Stimulated activated CD4-positive, alpha-beta T cell treated with anti-CD3 and anti-CD28 coated beads, Interleukin-4, amount 100 ng/mL, for 4 hours (primary cell): ENCODE data around the gene SAPCD2.

Experiments used
- DNase-seq, 2 experiments: peaks; one replicate each; pipeline ENCODE4 v3.0.0-alpha.2; 2020

Gene SAPCD2

DNA sequence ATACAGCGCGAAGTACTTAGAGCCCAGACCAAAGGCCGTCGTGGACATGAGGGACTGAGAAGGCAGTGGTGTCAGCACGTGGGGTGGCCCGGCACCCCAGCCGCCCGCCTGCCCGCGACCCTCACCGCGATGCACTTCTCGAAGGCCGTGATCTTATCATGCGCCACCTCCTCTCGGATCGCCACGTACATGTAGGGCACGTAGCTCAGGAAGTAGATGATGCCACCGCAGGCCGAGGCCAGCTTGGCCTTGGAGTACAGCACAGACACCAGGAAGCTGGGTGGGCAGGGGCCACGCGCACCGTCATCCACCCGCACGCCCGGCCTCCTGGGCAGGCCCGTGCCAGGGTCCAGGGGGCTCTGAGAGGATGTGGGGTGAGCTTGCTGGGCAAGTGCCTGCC is 53.3 kb downstream of the SAPCD2 start:
- DNase-seq, result no peak

DNA sequence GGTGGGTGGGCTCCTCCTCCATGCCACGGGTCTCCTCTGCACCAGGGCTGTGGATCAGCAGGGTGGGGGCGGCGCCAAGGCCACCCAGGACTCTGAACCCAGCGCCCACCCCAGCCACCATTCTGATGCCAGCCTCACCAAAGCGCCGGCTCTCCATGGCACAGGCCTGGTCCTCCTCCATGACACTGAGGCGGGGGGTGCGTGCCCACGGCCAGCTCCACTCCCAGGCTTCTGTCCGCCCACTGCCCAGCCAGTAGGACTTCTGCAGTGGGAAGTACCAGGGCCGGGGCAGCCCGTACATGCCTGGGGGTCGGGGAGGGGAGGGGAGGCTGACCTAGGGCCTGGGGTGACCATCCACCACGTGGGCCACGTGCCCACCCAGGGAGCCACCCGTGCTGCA is 53.9 kb downstream of the SAPCD2 start:
- DNase-seq, result no peak

DNA sequence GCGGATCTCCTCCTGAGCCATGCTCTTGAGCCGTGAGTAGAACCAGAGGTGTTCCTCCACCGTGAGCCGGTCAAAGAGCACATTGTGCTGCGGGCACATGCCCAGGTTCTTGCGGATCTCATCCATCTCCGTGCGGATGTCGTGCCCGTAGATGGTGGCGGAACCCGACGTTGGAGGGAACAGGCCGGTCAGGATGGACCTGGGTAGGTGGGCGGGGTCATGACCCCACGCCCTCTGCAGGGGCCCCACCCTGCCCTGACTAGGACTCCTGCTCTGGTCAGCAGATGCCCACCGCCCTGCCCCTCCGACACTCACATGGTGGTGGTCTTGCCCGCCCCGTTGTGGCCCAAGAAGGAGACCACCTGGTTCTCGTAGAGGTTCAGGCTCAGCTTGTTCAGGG is 54.4 kb downstream of the SAPCD2 start:
- no peak for DNase-seq

DNA sequence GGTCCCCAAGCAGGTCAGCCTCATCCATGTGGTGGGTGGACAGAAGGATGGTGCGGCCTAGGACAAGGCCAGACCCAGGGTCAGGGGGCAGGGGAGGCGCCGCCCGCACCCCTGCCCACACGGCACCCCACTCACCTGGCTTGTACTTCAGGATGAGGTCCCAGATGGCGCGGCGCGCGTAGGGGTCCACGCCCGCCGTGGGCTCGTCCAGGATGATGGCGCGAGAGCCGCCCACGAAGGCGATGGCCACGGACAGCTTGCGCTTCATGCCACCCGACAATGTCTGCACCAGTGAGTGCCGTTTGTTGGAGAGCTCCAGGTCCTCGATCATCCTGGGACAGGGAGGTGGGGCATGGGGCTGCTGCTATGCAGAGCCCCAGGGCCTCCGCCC is 54.8 kb downstream of the SAPCD2 start:
- DNase-seq, result no peak

DNA sequence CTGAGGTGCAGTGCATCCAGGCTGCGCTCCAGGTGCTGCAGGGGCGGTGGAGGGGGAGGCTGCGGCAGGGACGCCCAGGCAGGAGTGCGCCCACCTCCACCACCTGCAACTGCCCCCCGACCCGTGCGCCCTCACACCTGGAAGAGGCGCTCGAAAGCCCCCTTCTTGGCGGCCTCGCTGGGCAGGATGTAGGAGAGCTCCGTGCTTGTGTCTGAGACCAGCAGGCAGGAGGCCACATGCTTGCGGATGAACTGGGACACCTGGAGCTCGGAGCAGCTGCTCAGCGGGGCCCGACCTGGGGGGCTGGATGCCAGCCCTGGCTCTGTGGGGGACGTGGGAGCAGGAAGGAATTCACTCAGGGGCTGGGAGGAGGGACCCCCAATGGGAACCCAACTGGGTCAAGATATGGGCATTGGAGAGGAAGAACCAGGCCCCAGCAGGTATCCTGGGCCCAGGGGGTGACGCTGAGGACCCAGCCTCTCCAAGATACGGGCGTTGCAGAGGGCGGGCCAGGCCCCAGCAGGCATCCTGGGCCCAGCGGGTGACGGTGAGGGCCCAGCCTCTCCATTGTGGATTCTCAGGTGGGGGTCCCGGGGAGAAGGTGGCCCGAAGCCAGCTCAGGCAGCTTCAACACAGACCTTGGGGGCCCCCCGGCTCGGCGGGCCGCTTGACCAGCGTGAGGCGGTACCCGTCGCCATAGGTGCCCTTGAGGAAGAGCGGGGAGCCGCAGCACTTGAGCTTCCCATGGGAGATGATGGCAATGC is 55.4 kb downstream of the SAPCD2 start:
- DNase-seq, result no peak

DNA sequence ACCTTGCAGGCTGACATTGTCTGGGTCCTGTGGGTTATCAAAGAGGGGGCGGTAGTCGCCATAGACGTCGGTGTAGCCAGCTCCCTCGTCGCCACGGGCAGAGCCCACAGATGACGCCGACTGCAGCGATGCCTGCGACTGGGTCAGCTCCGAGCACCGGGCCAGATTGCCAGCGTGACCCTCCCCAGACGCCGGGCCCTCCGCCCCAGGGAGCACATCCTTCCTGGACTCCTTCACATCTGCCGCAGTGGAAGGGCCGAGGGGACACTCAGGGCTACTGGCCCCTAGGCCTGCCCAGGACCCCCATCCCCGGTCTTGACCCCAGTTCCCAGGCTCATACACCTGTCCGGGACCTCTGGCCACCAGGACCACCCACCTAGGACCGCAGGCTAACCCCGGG is 56.2 kb downstream of the SAPCD2 start:
- no peak for DNase-seq

DNA sequence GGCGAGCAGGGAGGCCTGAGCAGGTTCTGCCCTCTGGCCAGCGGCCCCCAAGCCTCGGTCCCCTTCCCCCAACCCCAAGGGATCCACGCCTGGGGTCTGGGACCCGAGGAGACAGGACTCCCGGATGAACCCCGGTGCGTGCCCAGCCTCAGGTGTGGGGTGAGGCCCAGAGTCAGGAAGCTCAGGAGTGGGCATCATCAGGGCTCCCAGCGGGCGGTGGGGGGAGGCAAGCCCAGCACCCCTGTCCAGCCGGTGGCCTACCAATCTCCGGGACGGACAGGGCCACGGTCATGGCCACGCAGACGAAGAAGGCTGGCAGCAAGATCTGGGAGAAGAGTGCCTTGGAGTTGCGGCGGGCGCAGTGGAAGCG is 56.8 kb downstream of the SAPCD2 start:
- DNase-seq, result no peak

DNA sequence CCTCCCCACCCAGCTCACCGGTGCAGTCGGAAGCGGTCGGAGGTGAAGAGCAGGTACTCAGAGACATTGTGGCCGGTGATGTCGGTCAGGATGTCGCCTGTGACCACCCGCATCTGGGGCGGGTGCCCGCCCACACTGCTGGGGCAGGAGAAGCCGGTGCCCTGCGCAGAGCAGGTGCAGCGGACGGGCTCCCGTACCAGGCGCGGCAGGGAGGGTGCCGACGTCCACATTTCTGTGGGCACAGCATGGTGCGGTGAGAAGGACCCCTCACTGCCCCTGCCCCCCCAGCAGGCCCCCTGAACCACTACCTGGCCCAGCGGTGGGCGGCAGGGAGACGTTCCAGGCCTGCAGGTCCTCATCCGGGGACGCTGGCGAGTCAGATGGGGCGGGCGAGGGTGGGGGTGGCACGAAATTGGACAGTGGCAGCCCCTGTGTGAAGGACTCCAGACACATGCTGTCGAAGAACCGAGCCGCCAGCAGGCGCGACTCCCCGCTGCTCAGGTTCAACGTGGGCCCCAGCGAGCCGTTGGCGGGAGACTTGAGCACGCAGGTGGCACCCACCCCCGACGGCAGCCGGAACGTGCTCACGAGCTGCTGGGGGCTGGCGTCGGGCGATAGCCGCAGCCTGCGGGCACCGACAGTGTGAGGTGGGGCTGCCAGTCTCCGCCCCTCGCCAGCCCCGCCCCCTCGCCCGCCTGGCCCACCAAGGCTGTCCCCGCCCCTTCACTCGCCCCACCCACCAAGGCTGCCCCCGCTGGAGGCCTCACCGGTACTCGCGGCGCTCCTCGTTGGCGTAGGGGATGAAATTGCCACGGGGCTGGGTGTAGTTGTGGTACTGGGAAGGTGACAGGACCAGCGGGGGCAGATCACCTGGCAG is 57.4 kb downstream of the SAPCD2 start:
- DNase-seq, result no peak
